Thyroid gland (tissue), 4 donors: Measurements from ENCODE around the gene LRFN3. TPM values are rescaled to one million over a fixed set of nuclear protein-coding genes. Genes with fewer than 3 reads are reported as not detected.

Experiments used
- DNase-seq, 2 donors: peaks; one replicate each; pipeline ENCODE4 v3.0.0-alpha.2; 2019
- H3K27ac ChIP-seq, 3 donors: fragments of 200-600 bp; sonication (generic); 1 replicate in 2 of 3; 2 replicates in 1 of 3; pipeline ENCODE4 v1.5.1; 2016 to 2019; ENCODE audit warnings: mild to moderate bottlenecking in 1 of 3, moderate library complexity in 1 of 3
- H3K27me3 ChIP-seq: fragments of 200-600 bp; sonication (generic); one replicate; pipeline ENCODE4 v1.5.1; 2019
- H3K36me3 ChIP-seq, 2 donors: fragments of 200-600 bp; sonication (generic); one replicate each; pipeline ENCODE4 v1.5.1; 2016 to 2019
- H3K4me1 ChIP-seq, 2 donors: fragments of 200-600 bp; sonication (generic); one replicate each; pipeline ENCODE4 v1.5.1; 2017 to 2019
- H3K4me3 ChIP-seq, 3 donors: fragments of 200-600 bp; sonication (generic); replicated peaks in 1 of 3; 1 replicate in 2 of 3; 2 replicates in 1 of 3; pipeline ENCODE4 v1.5.1; 2016; ENCODE audit warnings: mild to moderate bottlenecking in 1 of 3
- H3K9me3 ChIP-seq: fragments of 200-600 bp; sonication (generic); one replicate; pipeline ENCODE4 v1.5.1; 2017
- CTCF ChIP-seq, 6 experiments: fragments of 200-600 bp in 3 of 6; fragments of 450-650 bp in 3 of 6; sonication (generic) in 3 of 6; IDR thresholded peaks; one replicate each; pipeline ENCODE4 v1.5.1; 2016 to 2019; ENCODE audit warnings: antibody characterized with exemption in 6 of 6, mild to moderate bottlenecking in 2 of 6, inconsistent platforms in 1 of 6, moderate library complexity in 1 of 6
- POLR2A ChIP-seq, 2 donors: fragments of 450-650 bp; IDR thresholded peaks; one replicate each; pipeline ENCODE4 v1.6.1; 2017; ENCODE audit warnings: antibody characterized with exemption in 2 of 2, mild to moderate bottlenecking in 2 of 2, moderate library complexity in 1 of 2
- WGBS, 2 donors: methylation state at CpG; one replicate each; pipeline ENCODE4 v1.1.5; 2017; 5-methylcytosine and 5-hydroxymethylcytosine counted together
- intact Hi-C: fragments of 100-400 bp; cut with DNase I; formaldehyde crosslinking; loops from one replicate; pipeline ENCODE4 v1.15.1; 2023
- total RNA-seq, 4 donors: library from RNA; depleted of rRNA; stranded (reverse); fragments of >200 nt; gene quantifications; one replicate each; pipeline ENCODE4 v1.2.3, GENCODE V29; 2016

LRFN3 gene
- total RNA-seq = 10 to 100 TPM in 3 of 4 donors, 1 to 10 TPM in 1; 7.1 to 15.5 (median 11.1) TPM

DNA sequence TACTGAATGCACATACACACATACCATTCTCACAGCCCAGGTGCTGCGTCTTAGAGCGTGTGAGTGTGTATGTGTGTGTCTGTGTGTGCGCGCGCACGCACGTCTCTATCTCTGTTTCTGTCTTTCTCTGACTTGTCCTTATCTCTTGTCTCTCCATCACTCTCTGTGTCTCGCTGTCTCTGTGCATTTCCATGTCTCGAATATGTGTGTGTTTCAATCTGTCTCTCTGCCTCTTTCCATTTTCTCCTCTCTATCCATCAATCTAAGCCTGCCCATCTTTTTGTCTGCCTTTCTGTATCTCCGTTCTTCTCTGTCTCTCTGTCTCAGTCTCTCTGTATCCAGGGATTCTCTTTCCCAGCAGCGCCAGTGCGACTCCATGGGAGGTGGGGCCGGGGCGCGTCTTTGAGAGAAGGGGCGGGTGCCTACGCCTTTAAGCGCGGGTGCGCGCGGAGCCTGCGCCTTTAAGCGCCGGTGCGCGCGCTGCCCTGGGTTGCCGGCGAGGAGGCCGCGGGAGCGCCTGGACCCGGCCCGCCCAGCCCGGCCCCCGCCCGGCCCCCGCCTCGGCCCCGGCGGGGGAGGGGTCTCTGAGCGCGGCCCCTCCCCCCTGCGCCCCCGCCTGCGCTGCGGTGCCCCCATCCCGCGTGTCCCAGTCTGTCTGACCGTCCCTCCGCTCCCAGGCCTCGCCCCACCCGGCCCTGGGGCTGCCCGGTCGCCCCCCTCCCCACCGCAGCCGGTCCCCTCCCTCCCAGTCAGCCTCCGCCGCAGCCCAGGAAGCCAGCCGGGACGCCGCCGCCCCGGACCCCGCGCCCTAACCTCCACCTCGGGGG, at the start of gene LRFN3:
Gene LRFN3 (plus strand): TSS at position 464 of the 827 bp plus-strand sequence. CDS start 3,052 bp downstream, outside the sequence.
- WGBS, 2 donors = 3% methylated on average over 30 of the region's 68 CpGs

GRCh38 chr19:35887197-35887596, 49.0 kb upstream of the LRFN3 start:
- Histone ChIP-seq H3K4me3 (no peak overlapping the region), H3K36me3 (peaks cover 29 to 32% of the 10 kb centered on the region in 2 donors), H3K27me3 (no peaks in the 10 kb centered on the region), H3K4me1 (no peaks in the 10 kb centered on the region), H3K9me3 (no peaks in the 10 kb centered on the region), H3K27ac (no peak overlapping the region)
- TF ChIP-seq CTCF (IDR thresholded peaks at IDR 0.05) = no peak
- no peak for TF ChIP-seq POLR2A (IDR thresholded peaks at IDR 0.05)
- intact Hi-C loops = no loop called here
- 86 to 91% methylated on average over 5 of the region's 5 CpGs for WGBS, 2 donors
- DNase-seq = no peak

More for the DNA sequence above, at the start of gene LRFN3:
- DNase-seq = peak; percentile 71
- Histone ChIP-seq H3K27ac (peak within 1 kb of the TSS in 2 of 3 donors; percentile 54 to 69), H3K36me3 (peaks cover 8% of the 10 kb centered on the region in 2 donors), H3K4me3 (peak within 1 kb of the TSS; percentile 19 to 69 (median 52)), H3K27me3 (no peaks in the 10 kb centered on the region), H3K9me3 (no peaks in the 10 kb centered on the region), H3K4me1 (peaks cover 16 to 24% of the 10 kb centered on the region in 2 donors)
- intact Hi-C loops = loop anchor here (10.0 kb wide), 1 partner anchor 181 kb away; the partner anchor contains the start of genes HSPB6 and PROSER3
- peak in 1 of 6 experiments; percentile 14 for TF ChIP-seq CTCF (IDR thresholded peaks at IDR 0.05)
- TF ChIP-seq POLR2A (IDR thresholded peaks at IDR 0.05) = no peak

GRCh38 chr19:35888398-35888797, 47.8 kb upstream of the LRFN3 start:
- Histone ChIP-seq H3K9me3 (no peaks in the 10 kb centered on the region), H3K4me3 (no peak overlapping the region), H3K27ac (no peak overlapping the region), H3K4me1 (no peaks in the 10 kb centered on the region), H3K27me3 (no peaks in the 10 kb centered on the region), H3K36me3 (peaks cover 29 to 35% of the 10 kb centered on the region in 2 donors)
- TF ChIP-seq POLR2A (IDR thresholded peaks at IDR 0.05) (no peak), CTCF (IDR thresholded peaks at IDR 0.05) (no peak)
- intact Hi-C loops = no loop called here
- 94 to 96% methylated on average over 9 of the region's 9 CpGs for WGBS, 2 donors
- DNase-seq = no peak

DNA sequence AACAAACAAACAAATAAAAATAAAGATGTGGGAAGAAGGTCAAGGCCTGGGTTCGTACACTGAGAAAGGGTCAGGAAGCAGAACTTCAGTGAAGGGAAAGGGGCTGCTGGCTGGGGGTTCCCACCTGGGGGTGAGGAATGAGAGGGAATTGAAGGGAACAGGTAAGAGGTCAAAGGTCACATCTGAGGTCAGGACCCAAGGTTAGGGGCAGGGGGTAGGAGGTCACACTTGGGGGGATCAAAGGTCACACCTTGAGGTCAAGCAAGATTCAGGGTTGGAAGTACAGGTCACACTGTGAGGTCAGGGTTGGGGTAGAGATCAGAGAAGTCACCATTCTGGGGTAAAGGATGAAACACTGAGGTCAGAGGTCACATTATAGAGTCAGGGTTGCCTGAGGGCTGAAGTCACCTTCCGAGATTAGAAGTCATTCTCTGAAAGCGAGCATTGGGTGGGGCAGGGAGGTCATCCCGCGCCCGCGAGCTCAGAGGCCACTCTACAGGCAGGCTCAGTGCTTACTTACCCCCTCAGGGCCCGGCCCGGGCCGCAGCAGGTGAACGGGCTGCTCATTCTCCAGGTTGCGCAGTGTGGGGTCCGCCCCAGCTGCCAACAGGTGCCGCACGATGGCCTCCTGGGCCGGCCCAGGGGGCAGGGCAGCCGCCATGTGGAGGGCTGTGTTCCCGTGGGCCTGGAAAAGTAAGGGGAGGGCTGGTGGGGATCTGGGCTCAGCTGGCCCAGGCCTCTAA, 46.6 kb upstream of the LRFN3 start:
- TF ChIP-seq CTCF (IDR thresholded peaks at IDR 0.05) (no peak), POLR2A (IDR thresholded peaks at IDR 0.05) (no peak)
- Histone ChIP-seq H3K4me3 (no peak overlapping the region), H3K36me3 (peaks cover 37 to 41% of the 10 kb centered on the region in 2 donors), H3K9me3 (no peaks in the 10 kb centered on the region), H3K27me3 (no peaks in the 10 kb centered on the region), H3K27ac (no peak overlapping the region), H3K4me1 (no peaks in the 10 kb centered on the region)
- WGBS, 2 donors = 93 to 94% methylated on average over 9 to 10 of the region's 18 CpGs
- no peak for DNase-seq
- intact Hi-C loops = no loop called here
